ENCODE data around the gene CHRNG. TPM values are rescaled to one million over a fixed set of nuclear protein-coding genes. Genes with fewer than 3 reads are reported as not detected.

CHRNG gene
- total RNA-seq, 1 donor from 2014 or later: not detected

- Histone ChIP-seq H3K9ac (ENCODE audit: low read length) (no peak overlapping the region), H4K20me1 (ENCODE audit: insufficient read depth, low read length) (no peaks in the 10 kb centered on the region), H3K4me1 (ENCODE audit: insufficient read depth, low read length) (no peaks in the 10 kb centered on the region), H3K79me2 (ENCODE audit: insufficient read depth, low read length) (no peaks in the 10 kb centered on the region), H3K4me2 (ENCODE audit: low read length) (no peak overlapping the region), H2AFZ (ENCODE audit: low read depth, low read length) (no peak overlapping the region), H3K9me3 (ENCODE audit: insufficient read depth, low read depth, low read length) (no peaks in the 10 kb centered on the region), H3K36me3 (ENCODE audit: insufficient read depth, low read length) (no peaks in the 10 kb centered on the region), H3K27ac (ENCODE audit: low read depth, low read length) (no peak overlapping the region), H3K4me3 (ENCODE audit: insufficient read depth, low read depth, low read length) (no peak overlapping the region), H3K27me3 (ENCODE audit: insufficient read depth, low read length) (peaks cover 8% of the 10 kb centered on the region)
- no peak for FAIRE-seq
- no peak for DNase-seq (ENCODE audit: low read depth)
- H3K4me3 Mint-ChIP-seq (ENCODE audit: unreplicated experiment): no peak overlapping the region
- TF ChIP-seq CTCF (IDR thresholded peaks at IDR 0.05; ENCODE audit: insufficient read depth, low read depth, low read length) (no peak), EZH2 (IDR thresholded peaks at IDR 0.05; ENCODE audit: insufficient read depth, low read length) (no peak)
- peaks cover 39% of the 10 kb centered on the region for H3K27me3 Mint-ChIP-seq (ENCODE audit: low read depth, unreplicated experiment)
- H3K27ac Mint-ChIP-seq (ENCODE audit: unreplicated experiment): no peak overlapping the region
- no peaks in the 10 kb centered on the region for H3K9me3 Mint-ChIP-seq (ENCODE audit: unreplicated experiment)
- peaks cover 3% of the 10 kb centered on the region for H3K4me1 Mint-ChIP-seq (ENCODE audit: low read depth, unreplicated experiment)
- H3K36me3 Mint-ChIP-seq (ENCODE audit: low read depth, unreplicated experiment): no peaks in the 10 kb centered on the region
Measured at GRCh38 chr2:232528746-232529460, 10.6 kb upstream of the CHRNG start.

GRCh38 chr2:232529806-232530547, 9.5 kb upstream of the CHRNG start:
- no peak overlapping the region for H3K4me3 ChIP-seq (ENCODE audit: insufficient read depth, low read depth, low read length)
- H3K27me3 Mint-ChIP-seq (ENCODE audit: low read depth, unreplicated experiment): peaks cover 36% of the 10 kb centered on the region
- H3K4me1 Mint-ChIP-seq (ENCODE audit: low read depth, unreplicated experiment): peaks cover 4% of the 10 kb centered on the region
- FAIRE-seq: no peak
- no peak overlapping the region for H3K9ac ChIP-seq (ENCODE audit: low read length)
- no peak overlapping the region for H3K4me2 ChIP-seq (ENCODE audit: low read length)
- peaks cover 2% of the 10 kb centered on the region for H3K27me3 ChIP-seq (ENCODE audit: insufficient read depth, low read length)
- H3K4me1 ChIP-seq (ENCODE audit: insufficient read depth, low read length): no peaks in the 10 kb centered on the region
- no peaks in the 10 kb centered on the region for H4K20me1 ChIP-seq (ENCODE audit: insufficient read depth, low read length)
- no peaks in the 10 kb centered on the region for H3K9me3 Mint-ChIP-seq (ENCODE audit: unreplicated experiment)
- no peak overlapping the region for H3K27ac Mint-ChIP-seq (ENCODE audit: unreplicated experiment)
- no peak overlapping the region for H2AFZ ChIP-seq (ENCODE audit: low read depth, low read length)
- H3K4me3 Mint-ChIP-seq (ENCODE audit: unreplicated experiment): no peak overlapping the region
- no peaks in the 10 kb centered on the region for H3K36me3 Mint-ChIP-seq (ENCODE audit: low read depth, unreplicated experiment)
- H3K36me3 ChIP-seq (ENCODE audit: insufficient read depth, low read length): no peaks in the 10 kb centered on the region
- DNase-seq (ENCODE audit: low read depth): no peak
- no peaks in the 10 kb centered on the region for H3K79me2 ChIP-seq (ENCODE audit: insufficient read depth, low read length)
- no peaks in the 10 kb centered on the region for H3K9me3 ChIP-seq (ENCODE audit: insufficient read depth, low read depth, low read length)
- no peak overlapping the region for H3K27ac ChIP-seq (ENCODE audit: low read depth, low read length)
- no peak for TF ChIP-seq EZH2 (IDR thresholded peaks at IDR 0.05; ENCODE audit: insufficient read depth, low read length)
- TF ChIP-seq CTCF (IDR thresholded peaks at IDR 0.05; ENCODE audit: insufficient read depth, low read depth, low read length): no peak
